ENCODE data around the gene MTERF1. TPM values are rescaled to one million over a fixed set of nuclear protein-coding genes. Genes with fewer than 3 reads are reported as not detected.

MTERF1 gene
- total and polyA plus RNA-seq, 2 experiments from 2014 or later = 14.5 to 19.7 TPM

- Mint-ChIP-seq H3K36me3 (ENCODE audit: low read depth) (no peaks in the 10 kb centered on the region), H3K4me1 (peaks cover 8% of the 10 kb centered on the region; the same call in 1 of the 3 replicates), H3K9me3 (no peaks in the 10 kb centered on the region), H3K27me3 (ENCODE audit: insufficient read depth, low read depth, poor library complexity) (no peaks in the 10 kb centered on the region), H3K4me3 (no peak overlapping the region), H3K27ac (no peak overlapping the region)
- no peaks in the 10 kb centered on the region for H4K20me1 ChIP-seq (replicated peaks; ENCODE audit: insufficient read depth)
- H3K27ac ChIP-seq (ENCODE audit: low read depth) = no peak overlapping the region
- H3K27me3 ChIP-seq (ENCODE audit: insufficient read depth) = no peaks in the 10 kb centered on the region
- H3K36me3 ChIP-seq (ENCODE audit: insufficient read depth) = no peaks in the 10 kb centered on the region
- no peak for DNase-seq (ENCODE audit: low spot score)
- no peak overlapping the region for H2AFZ ChIP-seq
- 0 out of 2 replicates have a peak, but pooled peaks cover 5% of the 10 kb centered on the region for H3K9me2 ChIP-seq (ENCODE audit: insufficient read depth)
- H3K79me2 ChIP-seq (replicated peaks; ENCODE audit: insufficient read depth) = no peaks in the 10 kb centered on the region
- no peaks in the 10 kb centered on the region for H3F3A ChIP-seq (replicated peaks; ENCODE audit: low read depth)
- H3K4me3 ChIP-seq = no peak overlapping the region
- no peaks in the 10 kb centered on the region for H3K4me1 ChIP-seq (ENCODE audit: insufficient read depth)
- TF ChIP-seq ETS1 (IDR thresholded peaks at IDR 0.05) = no peak
- ATAC-seq = no peak; the same call in 2 of the 3 replicates
- H3K4me2 ChIP-seq = no peak overlapping the region
These were observed 47.4 kb upstream of the MTERF1 start for GRCh38 chr7:91927912-91928311.

GRCh38 chr7:91922857-91923256, 42.4 kb upstream of the MTERF1 start:
- no peaks in the 10 kb centered on the region for H3K9me3 Mint-ChIP-seq
- no peak overlapping the region for H3K4me3 ChIP-seq
- no peaks in the 10 kb centered on the region for H3K4me1 ChIP-seq (ENCODE audit: insufficient read depth)
- H3F3A ChIP-seq (replicated peaks; ENCODE audit: low read depth) = no peaks in the 10 kb centered on the region
- no peaks in the 10 kb centered on the region for H3K27me3 Mint-ChIP-seq (ENCODE audit: insufficient read depth, low read depth, poor library complexity)
- H3K36me3 ChIP-seq (ENCODE audit: insufficient read depth) = no peaks in the 10 kb centered on the region
- 0 out of 2 replicates have a peak, but pooled peaks cover 9% of the 10 kb centered on the region for H3K9me2 ChIP-seq (ENCODE audit: insufficient read depth)
- H3K27ac Mint-ChIP-seq = no peak overlapping the region
- DNase-seq (ENCODE audit: low spot score) = no peak
- ATAC-seq = no peak
- no peaks in the 10 kb centered on the region for H3K27me3 ChIP-seq (ENCODE audit: insufficient read depth)
- no peak overlapping the region for H3K4me3 Mint-ChIP-seq
- peaks cover 3% of the 10 kb centered on the region; the same call in 1 of the 3 replicates for H3K4me1 Mint-ChIP-seq
- no peak overlapping the region for H2AFZ ChIP-seq
- H4K20me1 ChIP-seq (replicated peaks; ENCODE audit: insufficient read depth) = no peaks in the 10 kb centered on the region
- no peaks in the 10 kb centered on the region for H3K79me2 ChIP-seq (replicated peaks; ENCODE audit: insufficient read depth)
- H3K36me3 Mint-ChIP-seq (ENCODE audit: low read depth) = no peaks in the 10 kb centered on the region
- no peak overlapping the region for H3K27ac ChIP-seq (ENCODE audit: low read depth)
- H3K4me2 ChIP-seq = no peak overlapping the region
- TF ChIP-seq REST (IDR thresholded peaks at IDR 0.05; ENCODE audit: unreplicated experiment) (no peak), ZNF331 (CRISPR knock-in tag; IDR thresholded peaks at IDR 0.05; ENCODE audit: low read depth) (no peak), ETS1 (IDR thresholded peaks at IDR 0.05) (no peak), POLR2AphosphoS5 (IDR thresholded peaks at IDR 0.05; ENCODE audit: low read depth) (no peak), CREB1 (CRISPR knock-in tag; IDR thresholded peaks at IDR 0.05; ENCODE audit: low read depth) (no peak), EZH2phosphoT487 (IDR thresholded peaks at IDR 0.05; ENCODE audit: unreplicated experiment) (no peak), ZNF114 (CRISPR knock-in tag; IDR thresholded peaks at IDR 0.05) (no peak), ZNF462 (CRISPR knock-in tag; IDR thresholded peaks at IDR 0.05) (no peak), STAT1 (IDR thresholded peaks at IDR 0.05; ENCODE audit: unreplicated experiment) (no peak), JUNB (IDR thresholded peaks at IDR 0.05; ENCODE audit: unreplicated experiment) (no peak)
